ENCODE results near the gene GSTM2. TPM values are rescaled to one million over a fixed set of nuclear protein-coding genes. Genes with fewer than 3 reads are reported as not detected.
"Not testable (repeated sequence)": the region's sequence is repeated elsewhere in the genome, so short reads cannot be mapped to it uniquely, and the experiment has no call there.

Gene GSTM2
- total RNA-seq, 1 experiment from 2014 or later: 14.9 TPM

DNA sequence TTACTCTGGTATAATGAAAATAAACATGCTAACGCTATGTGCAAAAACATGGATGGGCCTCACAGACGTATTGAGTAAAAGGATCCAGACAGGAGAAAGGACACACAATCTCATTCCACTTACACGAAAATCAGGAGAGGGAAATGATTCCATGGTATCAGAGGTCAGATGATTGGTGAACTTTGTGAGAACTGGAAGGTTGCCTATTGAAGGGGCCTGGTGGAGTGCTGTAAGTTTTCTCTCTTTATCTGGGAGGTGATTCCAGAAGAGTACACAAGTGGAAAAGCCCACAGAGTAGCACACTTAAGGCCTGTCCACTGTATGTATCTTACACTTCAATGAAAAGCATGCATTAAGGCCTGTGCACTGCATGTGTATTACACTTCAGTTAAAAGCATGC is 9.6 kb downstream of the GSTM2 start:
- no peak for DNase-seq
- Histone ChIP-seq H3K23ac (ENCODE audit: insufficient read length, low read depth, low read length) (no peak overlapping the region), H2BK12ac (ENCODE audit: insufficient read length, low read depth, low read length) (no peak overlapping the region), H3K18ac (ENCODE audit: insufficient read length, low read depth, low read length) (no peak overlapping the region), H3K14ac (ENCODE audit: insufficient read depth, low read length) (no peak overlapping the region), H3K9ac (ENCODE audit: extremely low read depth, insufficient read length, low read length) (no peak overlapping the region), H4K91ac (ENCODE audit: insufficient read length, low read depth, low read length) (no peak overlapping the region), H3K56ac (ENCODE audit: insufficient read length, low read depth, low read length) (no peak overlapping the region), H2AK5ac (ENCODE audit: insufficient read length, low read length) (no peak overlapping the region), H3K23me2 (ENCODE audit: insufficient read length, low read depth, low read length, poor library complexity, severe bottlenecking) (no peaks in the 10 kb centered on the region), H3K4me2 (ENCODE audit: insufficient read depth, insufficient read length, low read length) (no peak overlapping the region), H3T11ph (ENCODE audit: low read length) (no peak overlapping the region), H3K27ac (ENCODE audit: insufficient read length, low read depth, low read length) (no peak overlapping the region), H3K79me1 (ENCODE audit: insufficient read depth, low read depth, low read length, poor library complexity, severe bottlenecking) (no peaks in the 10 kb centered on the region), H2BK15ac (ENCODE audit: low read depth, low read length) (no peak overlapping the region), H3K4me1 (ENCODE audit: insufficient read depth, low read length) (no peaks in the 10 kb centered on the region), H2BK20ac (ENCODE audit: low read depth, low read length, poor library complexity, severe bottlenecking) (no peak overlapping the region), H2BK5ac (ENCODE audit: insufficient read length, low read length) (no peak overlapping the region), H2BK120ac (ENCODE audit: low read depth, low read length, poor library complexity, severe bottlenecking) (no peak overlapping the region), H3K9me3 (ENCODE audit: control insufficient read depth, low read depth, low read length) (no peaks in the 10 kb centered on the region), H3K79me2 (ENCODE audit: insufficient read depth, low read length) (no peaks in the 10 kb centered on the region), H3K27me3 (ENCODE audit: insufficient read depth, low read length) (no peaks in the 10 kb centered on the region), H4K5ac (ENCODE audit: insufficient read length, low read depth, low read length) (no peak overlapping the region), H4K20me1 (ENCODE audit: control insufficient read depth, insufficient read depth, insufficient read length) (no peaks in the 10 kb centered on the region), H2AFZ (ENCODE audit: low read length) (no peak overlapping the region), H4K8ac (replicated peaks; ENCODE audit: insufficient read length, low read depth, low read length) (no peak overlapping the region), H3K4ac (ENCODE audit: low read depth, low read length) (no peak overlapping the region)
- Mint-ChIP-seq H3K36me3 (ENCODE audit: insufficient read depth in 1 of 3, low read depth in 3 of 3) (no peaks in the 10 kb centered on the region), H3K27me3 (ENCODE audit: low read depth) (0 out of 2 replicates have a peak, but pooled peaks cover 2% of the 10 kb centered on the region), H3K9me3 (no peaks in the 10 kb centered on the region), H3K4me3 (no peak overlapping the region), H3K27ac (no peak overlapping the region), H3K4me1 (no peaks in the 10 kb centered on the region)
- TF ChIP-seq, protein P1, sequence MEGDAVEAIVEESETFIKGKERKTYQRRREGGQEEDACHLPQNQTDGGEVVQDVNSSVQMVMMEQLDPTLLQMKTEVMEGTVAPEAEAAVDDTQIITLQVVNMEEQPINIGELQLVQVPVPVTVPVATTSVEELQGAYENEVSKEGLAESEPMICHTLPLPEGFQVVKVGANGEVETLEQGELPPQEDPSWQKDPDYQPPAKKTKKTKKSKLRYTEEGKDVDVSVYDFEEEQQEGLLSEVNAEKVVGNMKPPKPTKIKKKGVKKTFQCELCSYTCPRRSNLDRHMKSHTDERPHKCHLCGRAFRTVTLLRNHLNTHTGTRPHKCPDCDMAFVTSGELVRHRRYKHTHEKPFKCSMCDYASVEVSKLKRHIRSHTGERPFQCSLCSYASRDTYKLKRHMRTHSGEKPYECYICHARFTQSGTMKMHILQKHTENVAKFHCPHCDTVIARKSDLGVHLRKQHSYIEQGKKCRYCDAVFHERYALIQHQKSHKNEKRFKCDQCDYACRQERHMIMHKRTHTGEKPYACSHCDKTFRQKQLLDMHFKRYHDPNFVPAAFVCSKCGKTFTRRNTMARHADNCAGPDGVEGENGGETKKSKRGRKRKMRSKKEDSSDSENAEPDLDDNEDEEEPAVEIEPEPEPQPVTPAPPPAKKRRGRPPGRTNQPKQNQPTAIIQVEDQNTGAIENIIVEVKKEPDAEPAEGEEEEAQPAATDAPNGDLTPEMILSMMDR (conservative IDR thresholded peaks at IDR 0.05): no peak
- no CpG with 5 or more reads among the region's 3 CpGs for WGBS (ENCODE audit: extremely low coverage, insufficient read length, low lambda C conversion rate)

GRCh38 chr1:109678637-109679036 is 10.8 kb downstream of the GSTM2 start:
- H2BK20ac ChIP-seq (ENCODE audit: low read depth, low read length, poor library complexity, severe bottlenecking); H3K79me1 ChIP-seq (ENCODE audit: insufficient read depth, low read depth, low read length, poor library complexity, severe bottlenecking); H3K4me2 ChIP-seq (ENCODE audit: insufficient read depth, insufficient read length, low read length); H4K20me1 ChIP-seq (ENCODE audit: control insufficient read depth, insufficient read depth, insufficient read length); H3K4me1 Mint-ChIP-seq; H2BK120ac ChIP-seq (ENCODE audit: low read depth, low read length, poor library complexity, severe bottlenecking); H4K5ac ChIP-seq (ENCODE audit: insufficient read length, low read depth, low read length); H3K4me3 Mint-ChIP-seq; H3K4me1 ChIP-seq (ENCODE audit: insufficient read depth, low read length); H3K27me3 ChIP-seq (ENCODE audit: insufficient read depth, low read length); H2BK12ac ChIP-seq (ENCODE audit: insufficient read length, low read depth, low read length); H3K79me2 ChIP-seq (ENCODE audit: insufficient read depth, low read length); H3K23ac ChIP-seq (ENCODE audit: insufficient read length, low read depth, low read length); H2BK5ac ChIP-seq (ENCODE audit: insufficient read length, low read length); DNase-seq; H3K23me2 ChIP-seq (ENCODE audit: insufficient read length, low read depth, low read length, poor library complexity, severe bottlenecking); H4K91ac ChIP-seq (ENCODE audit: insufficient read length, low read depth, low read length); H3K27ac ChIP-seq (ENCODE audit: insufficient read length, low read depth, low read length); H3K9ac ChIP-seq (ENCODE audit: extremely low read depth, insufficient read length, low read length); H3K9me3 Mint-ChIP-seq; H3K18ac ChIP-seq (ENCODE audit: insufficient read length, low read depth, low read length); H3K56ac ChIP-seq (ENCODE audit: insufficient read length, low read depth, low read length); H3K27ac Mint-ChIP-seq; H3K4ac ChIP-seq (ENCODE audit: low read depth, low read length); H4K8ac ChIP-seq (replicated peaks; ENCODE audit: insufficient read length, low read depth, low read length); H3T11ph ChIP-seq (ENCODE audit: low read length); H3K14ac ChIP-seq (ENCODE audit: insufficient read depth, low read length); H2AFZ ChIP-seq (ENCODE audit: low read length); H2AK5ac ChIP-seq (ENCODE audit: insufficient read length, low read length); H3K9me3 ChIP-seq (ENCODE audit: control insufficient read depth, low read depth, low read length); H3K27me3 Mint-ChIP-seq (ENCODE audit: low read depth); H3K36me3 Mint-ChIP-seq (ENCODE audit: insufficient read depth in 1 of 3, low read depth in 3 of 3); H2BK15ac ChIP-seq (ENCODE audit: low read depth, low read length): not testable (repeated sequence)
- WGBS (ENCODE audit: extremely low coverage, insufficient read length, low lambda C conversion rate): no CpG with 5 or more reads among the region's 2 CpGs
